WERI-Rb-1 (cell line): Measurements from ENCODE around the gene ACOT7.
A peak's percentile ranks its signal among the peaks of the same experiment; 100 is the strongest.

Experiments used
- DNase-seq: peaks from one replicate; pipeline ENCODE4 v3.0.0-alpha.2; 2020
- H3K27ac ChIP-seq: fragments of 250-450 bp; sonication (Bioruptor Pico); 2 replicates; pipeline ENCODE4 v1.5.1; 2020; ENCODE audit warnings: mild to moderate bottlenecking, moderate library complexity
- H3K27me3 ChIP-seq: fragments of 250-450 bp; sonication (Bioruptor Pico); 2 replicates; pipeline ENCODE4 v1.5.1; 2021; ENCODE audit warnings: mild to moderate bottlenecking, low read depth, moderate library complexity; ENCODE audit not compliant: insufficient read depth, severe bottlenecking
- H3K36me3 ChIP-seq: fragments of 250-450 bp; sonication (Bioruptor Pico); 2 replicates; pipeline ENCODE4 v1.5.1; 2020; ENCODE audit warnings: mild to moderate bottlenecking, moderate library complexity
- H3K4me3 ChIP-seq: 2 replicates; pipeline ENCODE4 v1.5.1; 2011; ENCODE audit warnings: low read depth, mild to moderate bottlenecking, control low read depth, low read length
- H3K9me3 ChIP-seq: fragments of 250-450 bp; sonication (Bioruptor Pico); 2 replicates; pipeline ENCODE4 v1.5.1; 2021; ENCODE audit warnings: mild to moderate bottlenecking, moderate library complexity; ENCODE audit not compliant: severe bottlenecking
- TF ChIP-seq, protein P1 (sequence below): IDR thresholded peaks from 2 replicates; pipeline ENCODE4 v1.5.1; 2011; ENCODE audit warnings: low read depth, mild to moderate bottlenecking, control low read depth, inconsistent platforms, low read length

Gene ACOT7

DNA sequence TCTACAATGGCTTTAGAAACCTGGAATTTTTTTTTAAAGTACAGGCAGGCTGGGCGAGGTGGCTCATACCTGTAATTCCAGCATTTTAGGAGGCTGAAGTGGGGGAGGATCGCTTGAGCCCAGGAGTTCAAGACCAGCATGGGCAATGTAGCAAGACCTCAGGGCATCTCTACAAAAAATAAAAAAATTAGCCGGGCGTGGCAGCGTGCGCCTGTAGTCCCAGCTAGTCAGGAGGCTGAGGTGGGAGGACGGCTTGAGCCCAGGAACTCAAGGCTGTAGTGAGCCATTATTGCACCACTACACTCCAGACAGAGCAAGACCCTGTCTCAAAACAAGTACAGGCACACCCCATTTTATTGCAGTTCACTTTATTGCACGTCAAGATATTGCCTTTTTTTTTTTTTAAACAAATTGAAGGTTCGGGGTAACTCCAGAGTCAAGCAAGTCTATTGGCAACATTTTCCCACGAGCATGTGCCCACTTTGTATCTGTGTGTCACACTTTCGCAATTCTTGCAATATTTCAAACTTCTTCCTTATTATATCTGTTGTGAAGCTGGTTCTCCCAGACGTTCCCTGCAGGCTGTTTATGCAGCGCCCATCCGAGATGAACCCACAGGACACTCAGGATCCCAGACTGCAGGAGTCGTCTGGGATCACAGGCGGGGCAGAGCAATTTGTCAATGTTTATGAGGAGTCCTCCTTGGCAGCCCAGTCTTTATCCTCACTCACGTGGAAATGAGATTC lies 21.5 kb upstream of the ACOT7 start:
- Histone ChIP-seq H3K4me3 (no peak overlapping the region), H3K27me3 (no peaks in the 10 kb centered on the region), H3K27ac (no peak overlapping the region), H3K36me3 (no peaks in the 10 kb centered on the region), H3K9me3 (no peaks in the 10 kb centered on the region)
- no peak for DNase-seq
- TF ChIP-seq, protein P1, sequence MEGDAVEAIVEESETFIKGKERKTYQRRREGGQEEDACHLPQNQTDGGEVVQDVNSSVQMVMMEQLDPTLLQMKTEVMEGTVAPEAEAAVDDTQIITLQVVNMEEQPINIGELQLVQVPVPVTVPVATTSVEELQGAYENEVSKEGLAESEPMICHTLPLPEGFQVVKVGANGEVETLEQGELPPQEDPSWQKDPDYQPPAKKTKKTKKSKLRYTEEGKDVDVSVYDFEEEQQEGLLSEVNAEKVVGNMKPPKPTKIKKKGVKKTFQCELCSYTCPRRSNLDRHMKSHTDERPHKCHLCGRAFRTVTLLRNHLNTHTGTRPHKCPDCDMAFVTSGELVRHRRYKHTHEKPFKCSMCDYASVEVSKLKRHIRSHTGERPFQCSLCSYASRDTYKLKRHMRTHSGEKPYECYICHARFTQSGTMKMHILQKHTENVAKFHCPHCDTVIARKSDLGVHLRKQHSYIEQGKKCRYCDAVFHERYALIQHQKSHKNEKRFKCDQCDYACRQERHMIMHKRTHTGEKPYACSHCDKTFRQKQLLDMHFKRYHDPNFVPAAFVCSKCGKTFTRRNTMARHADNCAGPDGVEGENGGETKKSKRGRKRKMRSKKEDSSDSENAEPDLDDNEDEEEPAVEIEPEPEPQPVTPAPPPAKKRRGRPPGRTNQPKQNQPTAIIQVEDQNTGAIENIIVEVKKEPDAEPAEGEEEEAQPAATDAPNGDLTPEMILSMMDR = no peak

DNA sequence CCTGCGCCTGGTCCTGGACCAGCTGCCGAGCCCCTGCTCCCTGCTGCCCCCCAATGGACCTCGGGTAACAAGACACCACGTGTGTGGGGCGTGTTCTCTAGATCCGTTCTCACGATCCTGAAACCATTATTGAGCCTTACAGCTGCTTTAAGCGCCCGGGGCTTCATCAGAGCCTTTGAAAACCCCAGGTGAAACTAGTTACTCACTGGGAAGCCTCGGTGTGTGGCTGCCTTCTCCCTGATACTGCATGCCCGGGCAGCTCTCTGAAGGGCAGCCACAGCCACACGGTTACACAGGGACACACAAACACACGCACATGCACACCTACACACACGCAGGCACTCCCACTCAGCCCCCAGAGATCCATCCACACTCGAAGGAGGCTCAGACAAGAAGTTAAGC lies 20.9 kb upstream of the ACOT7 start:
- Histone ChIP-seq H3K27ac (no peak overlapping the region), H3K36me3 (no peaks in the 10 kb centered on the region), H3K27me3 (no peaks in the 10 kb centered on the region), H3K9me3 (no peaks in the 10 kb centered on the region), H3K4me3 (no peak overlapping the region)
- TF ChIP-seq, protein P1 = peak; percentile 84
- DNase-seq = peak; percentile 67

DNA sequence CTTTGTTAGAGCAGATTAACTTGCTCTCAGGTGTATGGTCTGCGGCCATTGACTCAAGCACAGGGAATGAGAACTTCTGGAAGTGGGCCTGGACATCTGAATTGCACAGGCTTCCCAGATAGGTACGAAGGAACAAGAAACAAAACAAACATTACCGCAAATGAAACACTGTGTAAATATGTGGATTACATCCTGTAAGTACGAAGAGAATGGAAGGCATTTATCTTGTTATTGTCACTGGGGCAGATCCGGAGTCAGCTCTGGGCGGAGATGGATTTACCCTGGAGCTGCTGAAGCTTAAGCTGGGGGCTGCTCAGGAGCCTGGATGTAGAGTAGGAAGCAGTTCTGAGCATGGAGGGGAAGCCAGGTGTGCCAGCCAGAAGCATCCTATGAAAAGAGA lies 19.3 kb upstream of the ACOT7 start:
- TF ChIP-seq, protein P1 = no peak
- H3K9me3 ChIP-seq = no peaks in the 10 kb centered on the region
- no peaks in the 10 kb centered on the region for H3K27me3 ChIP-seq
- no peaks in the 10 kb centered on the region for H3K36me3 ChIP-seq
- peak; percentile 57 for DNase-seq
- H3K4me3 ChIP-seq = no peak overlapping the region
- H3K27ac ChIP-seq = no peak overlapping the region

DNA sequence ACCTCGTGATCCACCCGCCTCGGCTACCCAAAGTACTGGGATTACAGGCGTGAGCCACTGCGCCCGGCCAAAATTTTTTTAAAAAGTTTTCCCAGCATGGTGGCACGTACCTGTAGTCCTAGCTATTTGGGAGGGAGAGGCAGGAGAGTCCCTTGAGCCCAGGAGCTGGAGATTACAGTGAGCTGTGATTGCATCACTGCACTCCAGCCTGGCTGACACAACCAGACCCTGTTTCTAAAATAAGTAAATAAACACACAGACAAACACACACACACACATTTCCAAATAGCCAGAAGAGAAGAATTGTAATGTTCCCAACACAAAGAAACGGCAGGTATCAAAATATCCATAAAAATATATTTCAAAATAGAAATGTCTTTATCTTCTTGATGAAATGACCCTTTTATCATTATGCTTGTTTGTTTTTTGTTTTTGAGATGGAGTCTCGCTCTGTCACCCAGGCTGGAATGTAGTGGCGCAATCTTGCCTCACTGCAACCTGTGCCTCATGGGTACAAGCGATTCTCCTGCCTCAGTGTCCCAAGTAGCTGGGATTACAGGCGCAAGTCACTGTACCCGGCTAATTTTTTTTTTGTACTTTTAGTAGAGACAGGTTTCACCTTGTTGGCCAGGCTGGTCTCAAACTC lies 16.8 kb upstream of the ACOT7 start:
- H3K36me3 ChIP-seq = no peaks in the 10 kb centered on the region
- H3K27me3 ChIP-seq = no peaks in the 10 kb centered on the region
- H3K9me3 ChIP-seq = no peaks in the 10 kb centered on the region
- DNase-seq = no peak
- no peak overlapping the region for H3K4me3 ChIP-seq
- H3K27ac ChIP-seq = no peak overlapping the region
- TF ChIP-seq, protein P1 = no peak

DNA sequence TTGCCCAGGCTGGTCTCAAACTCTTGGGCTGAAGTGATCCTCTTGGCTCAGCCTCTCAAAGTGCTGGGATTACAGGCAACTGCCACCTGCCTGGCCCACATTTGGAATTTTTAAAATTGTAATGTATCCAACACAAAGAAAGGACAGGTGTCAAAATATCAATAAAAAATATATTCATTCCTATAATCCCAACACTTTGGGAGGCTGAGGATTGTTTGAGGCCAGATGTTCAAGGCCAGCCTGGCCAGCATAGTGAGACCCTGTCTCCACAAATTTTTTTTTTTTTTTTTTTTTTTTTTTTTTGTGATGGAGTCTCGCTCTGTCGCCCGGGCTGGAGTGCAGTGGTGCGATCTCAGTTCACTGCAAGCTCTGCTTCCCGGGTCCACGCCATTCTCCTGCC lies 16.2 kb upstream of the ACOT7 start:
- TF ChIP-seq, protein P1 = no peak
- Histone ChIP-seq H3K9me3 (no peaks in the 10 kb centered on the region), H3K4me3 (no peak overlapping the region), H3K27ac (no peak overlapping the region), H3K27me3 (no peaks in the 10 kb centered on the region), H3K36me3 (no peaks in the 10 kb centered on the region)
- no peak for DNase-seq
